ENCODE data around the gene TSEN15. TPM values are rescaled to one million over a fixed set of nuclear protein-coding genes. Genes with fewer than 3 reads are reported as not detected.

Gene TSEN15
- total RNA-seq = 10 to 100 TPM in 2 of 4 donors, 1 to 10 TPM in 2; 9.1 to 18.2 (median 11.1) TPM

DNA sequence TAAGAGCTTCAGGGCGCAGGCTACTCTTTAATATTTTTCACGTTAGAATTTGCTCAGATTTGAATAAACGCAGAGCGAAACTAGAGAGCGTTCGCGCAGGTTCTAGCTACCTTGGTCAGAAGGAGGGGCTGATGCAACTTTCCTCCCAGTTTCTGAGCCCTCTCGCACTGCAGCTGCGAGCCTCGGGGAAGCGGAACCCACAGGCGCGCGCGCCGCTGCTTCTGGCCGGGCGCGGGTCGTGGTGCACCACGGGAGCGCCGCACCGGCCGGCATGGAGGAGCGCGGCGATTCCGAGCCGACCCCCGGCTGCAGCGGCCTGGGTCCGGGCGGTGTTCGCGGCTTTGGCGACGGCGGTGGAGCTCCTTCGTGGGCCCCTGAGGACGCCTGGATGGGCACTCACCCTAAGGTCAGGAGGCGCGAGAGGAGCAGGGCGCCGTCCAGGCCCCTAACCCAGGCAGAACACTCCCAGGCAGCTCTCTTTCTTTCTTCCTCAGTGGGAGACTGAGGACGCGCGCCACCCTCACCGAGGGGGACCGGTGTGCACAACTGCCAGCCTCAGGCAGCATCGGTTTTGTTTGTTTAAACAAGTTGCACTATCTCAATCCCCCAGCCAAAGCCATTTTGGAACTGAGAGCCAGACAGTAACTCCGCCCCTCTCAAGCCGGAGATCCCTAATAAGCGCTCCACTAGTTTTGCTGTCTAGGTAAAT, at the start of gene TSEN15:
TSS of gene TSEN15 (plus strand) at position 246 of the 709 bp plus-strand sequence. CDS start at position 272, 26 bp downstream.
- peaks cover 0 to 9% (median 0%) of the 10 kb centered on the region in 4 donors for H3K4me1 ChIP-seq
- H3K36me3 ChIP-seq = peaks cover 0 to 5% (median 0%) of the 10 kb centered on the region in 3 donors
- DNase-seq = peak; percentile 64 to 90 (median 81)
- TF ChIP-seq POLR2A (IDR thresholded peaks at IDR 0.05) = peak in 1 of 2 donors; percentile 44
- TF ChIP-seq, protein P1, sequence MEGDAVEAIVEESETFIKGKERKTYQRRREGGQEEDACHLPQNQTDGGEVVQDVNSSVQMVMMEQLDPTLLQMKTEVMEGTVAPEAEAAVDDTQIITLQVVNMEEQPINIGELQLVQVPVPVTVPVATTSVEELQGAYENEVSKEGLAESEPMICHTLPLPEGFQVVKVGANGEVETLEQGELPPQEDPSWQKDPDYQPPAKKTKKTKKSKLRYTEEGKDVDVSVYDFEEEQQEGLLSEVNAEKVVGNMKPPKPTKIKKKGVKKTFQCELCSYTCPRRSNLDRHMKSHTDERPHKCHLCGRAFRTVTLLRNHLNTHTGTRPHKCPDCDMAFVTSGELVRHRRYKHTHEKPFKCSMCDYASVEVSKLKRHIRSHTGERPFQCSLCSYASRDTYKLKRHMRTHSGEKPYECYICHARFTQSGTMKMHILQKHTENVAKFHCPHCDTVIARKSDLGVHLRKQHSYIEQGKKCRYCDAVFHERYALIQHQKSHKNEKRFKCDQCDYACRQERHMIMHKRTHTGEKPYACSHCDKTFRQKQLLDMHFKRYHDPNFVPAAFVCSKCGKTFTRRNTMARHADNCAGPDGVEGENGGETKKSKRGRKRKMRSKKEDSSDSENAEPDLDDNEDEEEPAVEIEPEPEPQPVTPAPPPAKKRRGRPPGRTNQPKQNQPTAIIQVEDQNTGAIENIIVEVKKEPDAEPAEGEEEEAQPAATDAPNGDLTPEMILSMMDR (IDR thresholded peaks at IDR 0.05) = no peak
- H3K27me3 ChIP-seq = no peaks in the 10 kb centered on the region
- peak within 1 kb of the TSS; percentile 69 to 84 (median 72) for H3K27ac ChIP-seq
- no peaks in the 10 kb centered on the region for H3K9me3 ChIP-seq
- peak within 1 kb of the TSS; percentile 64 to 90 (median 86) for H3K4me3 ChIP-seq

DNA sequence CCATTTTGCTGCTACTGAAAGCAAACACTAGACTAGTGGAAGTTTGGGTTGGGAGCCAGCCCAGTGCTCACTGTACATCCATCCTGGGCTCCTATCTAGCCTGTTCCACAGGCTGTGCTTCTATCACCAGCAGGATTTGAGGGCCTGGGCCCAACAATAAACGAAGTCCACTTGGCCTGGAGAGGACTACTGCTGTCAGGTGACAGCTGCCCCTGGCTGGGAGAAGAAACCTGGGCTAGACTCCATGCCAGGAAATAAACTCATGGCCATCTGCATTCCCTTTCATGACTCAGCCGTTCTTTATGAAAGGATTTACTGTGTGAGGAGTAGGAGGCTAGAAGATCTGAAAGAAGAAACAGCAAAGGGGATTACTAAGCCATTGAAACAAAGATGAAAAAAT, 49.5 kb upstream of the TSEN15 start:
- Histone ChIP-seq H3K27ac (no peak overlapping the region), H3K36me3 (no peaks in the 10 kb centered on the region), H3K4me1 (no peaks in the 10 kb centered on the region), H3K4me3 (no peak overlapping the region), H3K9me3 (no peaks in the 10 kb centered on the region), H3K27me3 (no peaks in the 10 kb centered on the region)
- no peak for DNase-seq
- TF ChIP-seq, protein P1 (IDR thresholded peaks at IDR 0.05) = no peak
- no peak for TF ChIP-seq POLR2A (IDR thresholded peaks at IDR 0.05)

DNA sequence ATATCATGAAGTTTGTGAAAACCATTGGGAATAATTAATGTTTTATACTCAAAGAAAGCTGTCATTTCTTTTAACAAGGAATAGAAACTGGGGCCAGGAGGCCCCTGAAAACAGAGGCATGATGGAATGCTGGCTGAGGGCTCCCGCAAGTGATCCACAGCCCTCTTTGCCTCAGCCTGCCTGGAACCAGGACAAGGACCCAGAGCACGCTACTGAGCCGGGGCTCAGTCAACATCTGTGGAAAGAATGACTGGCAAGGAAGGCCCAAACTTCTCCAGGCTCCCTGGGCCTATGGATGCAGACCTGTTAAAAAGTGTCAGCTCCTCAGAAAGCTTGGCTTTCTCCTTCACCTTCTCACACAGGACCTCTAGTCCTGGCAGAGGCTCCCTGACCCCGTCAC, 46.6 kb upstream of the TSEN15 start:
- no peaks in the 10 kb centered on the region for H3K9me3 ChIP-seq
- no peak overlapping the region for H3K27ac ChIP-seq
- DNase-seq = no peak
- TF ChIP-seq, protein P1 (IDR thresholded peaks at IDR 0.05) = no peak
- H3K36me3 ChIP-seq = no peaks in the 10 kb centered on the region
- no peaks in the 10 kb centered on the region for H3K27me3 ChIP-seq
- no peaks in the 10 kb centered on the region for H3K4me1 ChIP-seq
- no peak overlapping the region for H3K4me3 ChIP-seq

DNA sequence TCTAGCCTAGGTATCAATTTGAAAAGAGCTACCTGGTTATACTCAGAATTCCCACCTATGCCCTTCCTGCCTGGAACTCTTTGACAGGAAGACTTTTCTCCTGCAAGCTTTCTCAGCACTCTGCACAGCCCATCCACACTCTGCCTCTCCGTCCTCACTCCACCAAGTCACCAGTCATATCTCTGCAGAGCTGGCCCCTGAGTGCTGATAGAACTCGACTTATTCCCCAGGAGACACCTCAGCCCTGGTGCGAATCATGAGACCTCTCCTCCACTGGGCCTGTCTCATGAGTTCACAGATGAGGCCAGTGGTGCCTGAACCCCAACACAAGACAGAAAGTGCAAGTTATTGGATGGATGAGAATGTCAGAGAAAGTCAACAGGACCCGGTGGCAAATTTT, 46.0 kb upstream of the TSEN15 start:
- Histone ChIP-seq H3K36me3 (no peaks in the 10 kb centered on the region), H3K9me3 (no peaks in the 10 kb centered on the region), H3K27ac (no peak overlapping the region), H3K27me3 (no peaks in the 10 kb centered on the region), H3K4me3 (no peak overlapping the region), H3K4me1 (no peaks in the 10 kb centered on the region)
- no peak for DNase-seq
- no peak for TF ChIP-seq POLR2A (IDR thresholded peaks at IDR 0.05)
- TF ChIP-seq, protein P1 (IDR thresholded peaks at IDR 0.05) = no peak

DNA sequence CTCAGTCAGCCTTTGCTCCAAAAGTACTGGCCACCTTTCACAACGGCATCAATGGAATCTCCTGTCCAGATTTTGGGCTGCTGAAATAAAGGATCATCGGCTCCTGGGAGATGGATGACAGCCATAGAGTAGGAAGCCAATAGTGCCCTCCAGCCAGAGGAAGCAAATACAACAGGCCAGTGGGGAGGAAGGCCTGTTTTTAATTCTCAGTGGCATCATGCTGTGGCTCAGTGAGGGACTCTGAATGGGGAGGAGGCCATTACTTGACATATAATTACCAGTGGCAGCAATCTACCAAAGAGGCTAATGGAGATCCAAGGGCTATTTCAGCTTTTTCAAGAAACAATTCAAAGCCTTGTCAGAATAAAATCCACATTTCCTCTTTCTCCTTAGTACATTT, 40.7 kb upstream of the TSEN15 start:
- no peak overlapping the region for H3K27ac ChIP-seq
- H3K27me3 ChIP-seq = no peaks in the 10 kb centered on the region
- H3K9me3 ChIP-seq = no peaks in the 10 kb centered on the region
- no peak for DNase-seq
- no peak for TF ChIP-seq POLR2A (IDR thresholded peaks at IDR 0.05)
- TF ChIP-seq, protein P1 (IDR thresholded peaks at IDR 0.05) = no peak
- H3K36me3 ChIP-seq = no peaks in the 10 kb centered on the region
- no peak overlapping the region for H3K4me3 ChIP-seq
- H3K4me1 ChIP-seq = no peaks in the 10 kb centered on the region
